ENCODE measurements around the gene CHMP3. TPM values are rescaled to one million over a fixed set of nuclear protein-coding genes. Genes with fewer than 3 reads are reported as not detected.

Gene CHMP3
- total RNA-seq, 4 donors from 2014 or later, result 87.0 to 155 (median 129) TPM

DNA sequence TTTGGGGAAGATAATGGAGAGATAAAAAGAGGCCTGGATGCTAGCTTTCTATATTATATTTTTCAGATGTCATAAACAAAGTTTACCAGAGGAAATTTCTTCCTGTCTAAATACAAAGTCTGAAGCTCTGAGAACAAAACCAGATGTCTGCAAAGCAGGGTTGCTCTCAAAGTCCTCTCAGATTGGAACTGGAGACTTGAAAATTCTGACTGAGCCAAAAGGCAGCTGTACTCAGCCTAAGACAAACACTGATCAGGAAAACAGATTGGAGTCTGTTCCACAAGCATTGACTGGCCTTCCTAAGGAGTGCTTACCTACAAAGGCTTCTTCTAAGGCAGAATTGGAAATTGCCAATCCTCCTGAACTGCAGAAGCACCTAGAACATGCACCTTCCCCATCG lies 96.9 kb downstream of the CHMP3 start:
- Histone ChIP-seq H3K4me3 (no peak overlapping the region), H3K9me3 (no peaks in the 10 kb centered on the region), H3K27ac (no peak overlapping the region), H3K36me3 (peaks cover 3 to 93% (median 10%) of the 10 kb centered on the region in 3 donors), H3K4me1 (peaks cover 0 to 8% (median 0%) of the 10 kb centered on the region in 4 donors), H3K27me3 (no peaks in the 10 kb centered on the region)
- no peak for DNase-seq (ENCODE audit: low spot score in 2 of 2)
- WGBS, 2 donors, result 88 to 91% methylated on average over 1 of the region's 1 CpG
- TF ChIP-seq POLR2A (IDR thresholded peaks at IDR 0.05), result no peak
- TF ChIP-seq, protein P1, sequence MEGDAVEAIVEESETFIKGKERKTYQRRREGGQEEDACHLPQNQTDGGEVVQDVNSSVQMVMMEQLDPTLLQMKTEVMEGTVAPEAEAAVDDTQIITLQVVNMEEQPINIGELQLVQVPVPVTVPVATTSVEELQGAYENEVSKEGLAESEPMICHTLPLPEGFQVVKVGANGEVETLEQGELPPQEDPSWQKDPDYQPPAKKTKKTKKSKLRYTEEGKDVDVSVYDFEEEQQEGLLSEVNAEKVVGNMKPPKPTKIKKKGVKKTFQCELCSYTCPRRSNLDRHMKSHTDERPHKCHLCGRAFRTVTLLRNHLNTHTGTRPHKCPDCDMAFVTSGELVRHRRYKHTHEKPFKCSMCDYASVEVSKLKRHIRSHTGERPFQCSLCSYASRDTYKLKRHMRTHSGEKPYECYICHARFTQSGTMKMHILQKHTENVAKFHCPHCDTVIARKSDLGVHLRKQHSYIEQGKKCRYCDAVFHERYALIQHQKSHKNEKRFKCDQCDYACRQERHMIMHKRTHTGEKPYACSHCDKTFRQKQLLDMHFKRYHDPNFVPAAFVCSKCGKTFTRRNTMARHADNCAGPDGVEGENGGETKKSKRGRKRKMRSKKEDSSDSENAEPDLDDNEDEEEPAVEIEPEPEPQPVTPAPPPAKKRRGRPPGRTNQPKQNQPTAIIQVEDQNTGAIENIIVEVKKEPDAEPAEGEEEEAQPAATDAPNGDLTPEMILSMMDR (IDR thresholded peaks at IDR 0.05), result no peak
- TF ChIP-seq EP300 (IDR thresholded peaks at IDR 0.05), result no peak

DNA sequence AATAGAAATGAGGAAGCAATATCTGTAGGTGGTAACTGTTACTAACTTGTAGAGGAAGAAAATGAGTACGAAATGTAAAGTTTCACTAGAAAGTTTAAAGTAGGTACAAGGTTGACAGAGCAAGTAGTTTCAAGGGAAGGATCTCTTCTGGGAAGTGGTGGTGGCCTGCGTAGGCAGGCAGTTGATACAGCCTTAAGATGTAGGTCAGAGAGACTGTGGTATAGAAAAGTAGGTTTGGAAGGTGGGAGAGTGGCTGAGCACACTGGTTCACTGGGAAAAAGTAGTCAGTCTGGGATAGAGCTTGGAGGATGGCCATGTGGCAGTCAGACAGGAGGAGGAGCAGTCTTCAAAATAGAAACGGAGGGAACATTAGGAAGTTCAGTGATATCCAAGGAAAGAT lies 98.6 kb downstream of the CHMP3 start:
- no peak for DNase-seq (ENCODE audit: low spot score in 2 of 2)
- TF ChIP-seq, protein P1 (IDR thresholded peaks at IDR 0.05), result no peak
- TF ChIP-seq EP300 (IDR thresholded peaks at IDR 0.05), result no peak
- TF ChIP-seq POLR2A (IDR thresholded peaks at IDR 0.05), result no peak
- Histone ChIP-seq H3K4me3 (no peak overlapping the region), H3K4me1 (peaks cover 0 to 8% (median 0%) of the 10 kb centered on the region in 4 donors), H3K36me3 (peaks cover 3 to 98% (median 18%) of the 10 kb centered on the region in 3 donors), H3K27me3 (no peaks in the 10 kb centered on the region), H3K27ac (no peak overlapping the region), H3K9me3 (no peaks in the 10 kb centered on the region)
- 74 to 81% methylated on average over 3 of the region's 3 CpGs for WGBS, 2 donors

DNA sequence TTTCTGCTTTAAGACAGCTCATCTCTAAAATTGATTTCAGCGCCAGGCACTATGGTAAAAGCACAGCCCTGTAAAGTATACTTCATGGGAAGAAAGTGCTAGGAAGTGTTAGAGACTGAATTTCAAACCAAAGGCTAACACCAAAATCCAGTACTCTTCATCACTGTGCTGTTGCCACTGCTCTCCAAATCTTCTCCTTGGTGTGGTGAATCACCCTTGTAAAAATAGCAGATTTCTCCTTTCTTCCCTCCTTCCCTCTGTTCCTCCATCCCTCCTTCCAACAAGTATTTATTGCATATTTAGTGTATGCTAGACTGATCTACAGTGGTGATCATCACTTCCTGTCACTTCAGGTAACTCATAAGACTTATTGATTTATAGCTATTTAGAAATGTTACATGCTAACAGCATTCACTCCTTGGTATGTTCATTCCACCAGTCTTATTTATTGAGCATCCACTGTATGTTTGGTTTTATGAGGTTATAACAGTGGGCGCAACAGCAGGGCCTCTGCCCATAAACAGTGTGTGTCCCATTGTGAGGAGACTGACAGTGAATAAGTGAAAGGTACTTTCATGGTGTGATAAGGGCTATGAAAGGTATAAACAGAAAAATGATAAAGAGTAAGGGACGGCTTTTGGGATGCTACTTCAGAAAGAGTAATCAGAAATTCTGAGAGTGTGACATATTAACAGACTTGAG lies 102.0 kb downstream of the CHMP3 start:
- Histone ChIP-seq H3K27ac (no peak overlapping the region), H3K27me3 (no peaks in the 10 kb centered on the region), H3K4me1 (peaks cover 0 to 12% (median 0%) of the 10 kb centered on the region in 4 donors), H3K4me3 (no peak overlapping the region), H3K36me3 (peaks cover 0 to 98% (median 17%) of the 10 kb centered on the region in 3 donors), H3K9me3 (no peaks in the 10 kb centered on the region)
- DNase-seq (ENCODE audit: low spot score in 2 of 2), result no peak
- WGBS, 2 donors, result 95 to 100% methylated on average over 3 of the region's 3 CpGs
- TF ChIP-seq EP300 (IDR thresholded peaks at IDR 0.05) (no peak), POLR2A (IDR thresholded peaks at IDR 0.05) (no peak)

DNA sequence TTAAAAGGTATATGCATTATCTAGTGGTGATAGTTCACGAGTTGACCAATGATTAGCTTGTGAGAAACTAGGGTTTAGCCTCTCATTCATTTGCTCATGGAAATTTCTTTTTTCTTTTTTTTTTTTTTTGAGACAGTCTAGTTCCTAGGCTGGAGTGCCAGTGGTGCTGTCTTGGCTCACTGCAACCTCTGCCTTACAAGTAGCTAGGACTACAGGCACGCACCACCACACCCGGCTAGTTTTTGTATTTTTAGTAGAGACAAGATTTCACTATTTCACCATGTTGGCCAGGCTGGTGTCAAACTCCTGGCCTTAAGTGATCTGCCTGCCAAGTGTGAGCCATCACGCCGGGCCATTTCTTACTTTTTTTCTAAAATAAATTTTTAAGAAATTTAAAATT lies 108.1 kb downstream of the CHMP3 start:
- no peak for DNase-seq (ENCODE audit: low spot score in 2 of 2)
- Histone ChIP-seq H3K27me3 (no peaks in the 10 kb centered on the region), H3K4me3 (no peak overlapping the region), H3K27ac (peak overlapping the region in 2 of 4 donors; percentile 75 to 79), H3K36me3 (peaks cover 0 to 84% (median 13%) of the 10 kb centered on the region in 3 donors), H3K4me1 (peaks cover 0 to 41% (median 18%) of the 10 kb centered on the region in 4 donors), H3K9me3 (no peaks in the 10 kb centered on the region)
- no peak for TF ChIP-seq EP300 (IDR thresholded peaks at IDR 0.05)
- TF ChIP-seq, protein P1 (IDR thresholded peaks at IDR 0.05), result no peak
- TF ChIP-seq POLR2A (IDR thresholded peaks at IDR 0.05), result no peak
- 96 to 98% methylated on average over 5 of the region's 5 CpGs for WGBS, 2 donors

DNA sequence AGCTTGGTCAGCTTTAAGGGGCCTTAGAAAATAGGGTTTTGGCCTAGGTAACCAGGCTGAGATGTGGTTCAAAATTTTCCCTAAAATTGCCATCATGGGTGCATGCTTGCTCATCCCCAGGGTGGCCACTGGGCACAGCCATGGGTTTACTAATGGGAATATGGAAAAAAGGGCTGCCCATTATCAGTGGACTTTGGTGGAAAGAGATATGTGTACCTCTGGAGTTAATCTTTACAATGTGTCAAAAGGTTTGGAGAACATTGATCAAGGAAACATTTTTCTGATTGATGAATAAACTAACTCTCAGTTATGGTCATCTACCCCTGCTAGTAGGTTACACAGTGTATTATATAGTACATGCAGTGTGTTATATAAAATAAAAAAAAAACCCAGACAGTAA lies 109.0 kb downstream of the CHMP3 start:
- H3K4me3 ChIP-seq, result no peak overlapping the region
- peak overlapping the region in 3 of 4 donors; percentile 60 to 79 (median 75) for H3K27ac ChIP-seq
- no peak for DNase-seq (ENCODE audit: low spot score in 2 of 2)
- H3K36me3 ChIP-seq, result peaks cover 0 to 78% (median 13%) of the 10 kb centered on the region in 3 donors
- TF ChIP-seq, protein P1 (IDR thresholded peaks at IDR 0.05), result no peak
- TF ChIP-seq POLR2A (IDR thresholded peaks at IDR 0.05) (no peak), EP300 (IDR thresholded peaks at IDR 0.05) (no peak)
- H3K4me1 ChIP-seq, result peaks cover 0 to 48% (median 21%) of the 10 kb centered on the region in 4 donors
- no peaks in the 10 kb centered on the region for H3K9me3 ChIP-seq
- H3K27me3 ChIP-seq, result no peaks in the 10 kb centered on the region
